HG02571 (cell line): ENCODE results near the gene IFT52.
A peak's percentile ranks its signal among the peaks of the same experiment; 100 is the strongest.

Source experiments
- ATAC-seq: cut with Tn5 transposase; IDR thresholded peaks from one replicate; pipeline ENCODE4 v1.9.1; 2021; ENCODE audit warnings: mild to moderate bottlenecking, moderate library complexity; ENCODE audit not compliant: unreplicated experiment

The IFT52 gene, protein sequence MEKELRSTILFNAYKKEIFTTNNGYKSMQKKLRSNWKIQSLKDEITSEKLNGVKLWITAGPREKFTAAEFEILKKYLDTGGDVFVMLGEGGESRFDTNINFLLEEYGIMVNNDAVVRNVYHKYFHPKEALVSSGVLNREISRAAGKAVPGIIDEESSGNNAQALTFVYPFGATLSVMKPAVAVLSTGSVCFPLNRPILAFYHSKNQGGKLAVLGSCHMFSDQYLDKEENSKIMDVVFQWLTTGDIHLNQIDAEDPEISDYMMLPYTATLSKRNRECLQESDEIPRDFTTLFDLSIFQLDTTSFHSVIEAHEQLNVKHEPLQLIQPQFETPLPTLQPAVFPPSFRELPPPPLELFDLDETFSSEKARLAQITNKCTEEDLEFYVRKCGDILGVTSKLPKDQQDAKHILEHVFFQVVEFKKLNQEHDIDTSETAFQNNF

DNA sequence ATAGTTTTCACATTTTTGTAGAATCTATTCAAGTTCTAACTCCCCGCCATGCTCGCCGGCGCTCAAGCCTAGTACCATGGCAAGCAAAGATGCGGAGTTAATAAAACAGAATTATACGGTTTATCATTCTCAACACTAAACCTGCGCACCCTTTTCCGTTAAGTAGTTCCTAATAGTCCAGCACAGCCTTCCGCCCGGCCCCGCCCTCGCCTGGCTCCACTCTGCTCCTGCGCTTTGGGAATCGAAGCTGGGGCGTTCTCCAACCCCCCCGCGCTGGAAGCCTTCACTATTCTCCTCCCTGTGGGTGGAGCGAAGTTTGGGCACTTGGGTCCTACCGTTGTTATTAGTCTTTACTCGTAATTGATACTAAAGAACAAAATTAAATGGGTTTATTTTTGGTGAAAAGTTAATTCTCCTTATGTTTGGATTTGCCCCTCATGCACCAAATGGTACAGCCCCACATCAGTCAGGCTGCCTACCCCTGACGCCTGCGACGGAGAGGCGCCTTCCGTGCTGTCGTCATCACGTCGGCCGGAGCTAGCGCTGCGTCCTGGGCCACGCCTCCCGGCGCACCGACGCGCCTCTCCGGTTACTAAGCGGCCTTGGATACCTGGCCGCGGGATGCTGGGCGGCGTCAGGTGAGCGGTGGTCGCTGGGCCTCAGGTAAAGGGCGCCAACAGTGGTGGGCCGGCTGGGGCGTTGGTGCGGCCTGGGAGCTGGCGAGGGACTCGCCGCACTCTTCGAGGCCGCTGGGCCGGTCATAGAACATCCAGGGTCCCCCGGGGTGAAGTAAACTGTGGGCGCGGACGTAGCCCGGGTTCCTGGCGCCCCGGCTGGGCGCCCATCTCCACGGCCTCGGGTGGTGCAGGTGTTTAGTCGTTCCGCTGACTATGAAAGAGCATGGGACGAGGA lies at the start of gene IFT52:
TSS of gene IFT52 (plus strand) at position 546 of the 912 bp plus-strand sequence. CDS start 3,762 bp downstream, outside the sequence.
- ATAC-seq, result peak; percentile 97

DNA sequence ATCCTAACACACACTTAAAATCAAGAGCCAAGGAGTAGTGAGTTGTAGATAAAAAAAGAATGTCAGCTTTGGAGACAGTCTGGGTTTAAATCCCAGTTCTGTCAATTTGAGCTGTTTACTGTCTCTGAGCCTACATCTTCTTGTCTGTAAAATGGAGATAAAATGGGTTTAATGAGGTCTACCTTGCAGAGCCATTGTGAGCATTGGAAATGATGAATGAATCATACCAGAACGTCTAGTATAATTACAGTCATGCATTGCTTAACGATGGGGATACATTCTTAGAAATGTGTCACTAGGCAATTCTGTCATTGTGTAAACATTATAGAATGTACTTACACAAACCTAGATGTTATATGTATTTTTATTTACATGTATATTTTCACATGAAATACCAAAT lies 49.5 kb upstream of the IFT52 start:
- no peak for ATAC-seq

DNA sequence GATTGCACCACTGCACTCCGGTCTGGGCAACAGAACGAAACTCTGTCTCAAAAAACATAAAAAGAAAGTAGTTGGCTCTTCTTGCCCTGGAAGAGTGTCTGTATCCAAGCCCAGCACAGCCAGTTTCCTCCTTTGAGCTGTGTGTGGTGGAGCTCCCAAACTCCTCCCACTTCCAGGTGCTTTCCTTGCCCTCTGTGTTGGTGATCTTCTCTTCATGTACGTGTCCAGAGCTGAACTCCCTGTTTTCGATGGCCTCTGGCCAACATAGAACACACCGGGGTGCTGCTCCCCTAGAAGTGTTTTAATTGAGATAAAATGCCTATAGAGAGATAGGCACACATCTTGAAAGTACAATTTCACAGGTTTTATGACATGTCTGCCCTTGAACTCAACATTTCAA lies 48.6 kb upstream of the IFT52 start:
- ATAC-seq, result no peak

DNA sequence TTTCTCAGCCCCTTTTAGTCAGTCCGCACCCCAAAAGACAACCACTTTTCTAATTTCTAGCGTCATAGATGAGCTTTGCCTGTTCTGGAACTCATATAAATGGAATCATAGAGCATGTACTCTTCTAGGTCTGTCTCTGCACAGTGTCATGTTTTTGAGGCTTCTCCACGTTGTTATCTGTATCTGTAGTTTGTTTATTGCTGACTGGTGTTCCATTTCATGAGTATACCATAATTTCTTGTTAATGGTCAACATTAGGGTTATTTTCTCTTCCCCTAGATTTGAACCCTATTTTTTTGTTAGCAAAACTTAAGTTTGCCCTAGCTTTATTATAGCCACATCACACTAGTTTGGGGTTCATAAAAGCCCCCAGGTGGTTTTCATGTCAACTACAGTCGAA lies 48.1 kb upstream of the IFT52 start:
- ATAC-seq, result no peak

DNA sequence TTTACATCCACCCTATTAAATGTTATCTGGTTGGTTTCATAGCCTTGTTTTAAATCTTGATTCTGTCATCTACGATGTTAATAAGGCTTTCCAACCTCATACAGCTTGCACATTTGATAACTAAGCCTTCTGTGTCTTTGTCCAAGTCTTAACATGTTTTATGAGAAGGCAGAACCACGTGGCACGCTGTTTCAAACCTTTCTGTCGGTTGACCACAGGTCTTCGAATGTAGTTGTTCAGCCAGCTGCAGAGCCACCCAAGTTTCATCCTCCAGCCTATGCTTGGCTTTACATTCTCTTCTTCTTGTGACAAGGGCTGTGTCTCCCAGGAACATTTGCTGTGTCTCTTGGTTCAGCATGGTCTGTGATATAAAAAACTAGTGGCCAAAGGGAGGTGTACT lies 47.6 kb upstream of the IFT52 start:
- no peak for ATAC-seq

DNA sequence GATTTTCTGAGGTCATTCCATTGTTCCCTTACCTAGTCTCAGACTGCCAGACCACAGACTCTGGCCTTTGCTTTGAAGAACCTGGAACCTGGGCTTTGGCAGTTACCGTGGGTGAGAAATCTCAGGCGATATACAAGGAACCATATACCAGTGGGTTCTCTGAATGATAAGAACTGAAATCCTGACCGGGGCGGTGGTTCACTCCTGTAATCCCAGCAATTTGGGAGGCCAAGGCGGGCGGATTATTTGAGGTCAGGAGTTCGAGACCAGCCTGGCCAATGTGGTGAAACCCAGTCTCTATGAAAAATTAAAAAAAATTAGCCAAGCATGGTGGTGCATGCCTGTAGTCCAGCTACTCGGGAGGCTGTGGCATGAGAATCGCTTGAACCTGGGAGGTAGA lies 46.2 kb upstream of the IFT52 start:
- ATAC-seq, result no peak

DNA sequence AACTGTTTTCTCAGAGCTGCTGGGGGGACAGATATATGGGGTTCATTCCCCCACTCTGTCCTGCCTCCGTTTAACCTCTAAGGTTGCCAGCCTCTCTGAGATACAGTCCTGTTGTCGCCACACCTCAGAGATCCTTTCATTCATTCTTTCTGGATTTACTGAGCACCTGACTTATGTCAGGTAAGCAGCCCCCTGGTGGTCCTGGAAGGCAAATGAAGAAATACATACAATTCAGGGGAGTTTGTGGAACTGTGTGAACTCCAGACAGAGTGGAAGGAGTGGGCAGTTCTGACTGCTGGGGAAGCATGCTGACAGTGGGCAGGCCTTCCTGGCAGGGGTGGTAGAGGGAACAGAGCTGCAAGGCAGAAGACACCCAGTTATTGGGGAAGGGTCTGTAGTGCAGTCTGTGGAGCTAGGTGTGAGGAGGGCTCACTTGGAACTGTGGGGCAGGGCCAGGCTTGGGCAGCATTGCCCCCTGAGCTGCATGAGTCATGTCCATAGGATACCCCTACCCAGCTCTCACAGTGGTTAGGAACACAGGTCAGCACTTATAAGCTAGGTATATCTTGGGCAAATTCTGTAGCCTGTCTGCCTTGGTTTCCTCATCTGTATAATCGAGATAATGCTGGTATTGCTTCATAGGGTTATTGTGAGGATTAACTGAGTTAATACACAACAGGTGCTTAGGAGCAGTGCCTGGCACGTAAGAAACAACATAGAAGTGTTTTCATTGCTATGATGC lies 44.7 kb upstream of the IFT52 start:
- ATAC-seq, result no peak

DNA sequence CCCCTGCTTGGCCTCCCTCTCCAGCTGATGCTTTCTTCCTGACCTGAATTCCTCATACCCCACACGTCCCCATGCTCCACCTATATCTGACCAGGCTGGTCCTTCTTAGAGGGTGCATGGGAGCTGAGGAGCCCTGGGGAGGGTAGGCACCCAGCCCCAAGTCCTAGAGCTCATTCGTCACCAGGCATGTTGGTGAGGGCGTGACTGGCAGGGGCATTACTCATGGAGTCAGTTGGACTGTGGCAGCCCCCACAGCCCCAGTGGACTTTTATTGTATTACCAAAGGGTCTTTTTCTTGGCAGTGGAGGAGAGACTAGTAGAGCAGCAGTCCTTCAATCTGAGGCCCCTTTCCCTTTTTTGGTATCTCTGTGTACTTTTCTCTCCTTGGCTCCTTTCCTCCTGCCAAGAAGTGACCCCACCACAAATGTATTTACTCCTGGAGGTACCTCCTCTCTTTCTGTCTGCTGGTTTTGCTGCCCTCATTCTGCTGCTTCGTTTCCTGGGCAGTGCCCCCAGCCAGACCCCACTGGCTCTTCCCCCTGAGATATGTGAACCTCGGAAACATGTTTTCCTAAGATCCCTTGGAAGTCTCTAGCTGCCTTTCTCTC lies 42.4 kb upstream of the IFT52 start:
- no peak for ATAC-seq

DNA sequence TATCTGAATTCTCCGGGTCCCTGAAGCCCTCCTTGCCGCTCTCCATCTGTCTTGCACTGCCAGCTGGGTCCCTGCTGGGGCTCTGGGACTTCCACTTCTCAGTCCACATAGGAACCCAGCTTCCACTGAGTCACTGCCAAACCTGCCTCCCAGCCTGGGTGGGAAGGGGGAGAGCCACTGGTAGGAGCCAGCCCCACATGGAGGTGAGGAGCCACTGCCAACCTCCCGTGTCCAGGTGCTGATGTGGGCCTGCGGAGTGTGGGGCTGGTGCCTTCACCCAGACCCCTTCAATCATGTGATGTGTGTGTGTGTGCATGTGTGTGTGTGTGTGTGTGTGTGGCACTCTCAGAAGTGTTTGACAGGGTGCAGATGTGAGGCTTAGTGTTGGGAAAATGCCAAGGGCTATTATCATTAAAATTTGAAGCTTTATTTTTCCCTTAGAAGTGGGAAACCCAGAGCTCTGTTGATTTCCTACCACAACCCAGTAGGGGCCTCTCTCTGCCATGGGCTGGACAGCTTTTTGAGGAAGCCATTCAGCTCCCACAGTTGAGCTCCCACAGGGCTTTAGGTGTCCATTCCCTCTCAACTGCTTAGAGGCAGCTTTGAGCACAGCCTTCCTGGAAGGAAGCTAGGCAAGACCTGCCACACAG lies 41.2 kb upstream of the IFT52 start:
- no peak for ATAC-seq

DNA sequence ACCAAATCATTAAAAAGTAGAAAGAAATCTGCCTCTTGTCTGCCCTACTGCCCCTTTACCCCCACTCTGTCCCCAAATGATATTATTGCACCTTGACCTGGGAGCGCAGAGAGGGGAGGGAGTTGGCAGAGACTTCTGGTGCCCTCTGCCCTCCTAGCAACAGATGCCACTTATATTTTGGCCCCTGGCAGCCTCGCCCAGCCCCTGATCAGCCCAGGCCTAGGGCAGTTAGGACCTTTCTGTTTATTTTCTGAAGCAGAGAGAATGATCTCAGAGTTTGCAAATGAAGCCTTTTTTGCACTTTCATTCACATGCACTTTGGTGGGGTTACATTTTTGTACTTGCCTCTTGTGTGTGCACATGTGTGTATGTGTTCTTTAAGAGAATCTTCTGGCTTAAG lies 40.3 kb upstream of the IFT52 start:
- no peak for ATAC-seq

DNA sequence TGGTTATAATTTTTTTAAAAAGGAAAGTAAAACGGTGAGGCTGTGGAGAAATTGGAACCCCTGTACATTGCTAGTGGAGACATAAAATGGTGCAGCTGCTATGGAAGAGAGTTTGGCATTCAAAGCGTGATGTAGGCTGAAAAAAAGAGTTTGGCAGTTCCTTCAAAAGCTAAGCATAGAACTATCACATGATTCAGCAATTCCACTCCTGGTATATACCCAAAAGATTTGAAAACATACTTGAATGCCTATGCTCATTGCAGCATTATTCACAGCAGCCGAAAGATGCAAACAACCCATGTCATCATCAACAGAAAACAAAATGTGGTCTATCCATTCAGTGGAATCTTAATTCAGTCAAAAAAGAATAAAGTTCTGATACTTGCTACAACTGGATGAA lies 36.4 kb upstream of the IFT52 start:
- ATAC-seq, result no peak

DNA sequence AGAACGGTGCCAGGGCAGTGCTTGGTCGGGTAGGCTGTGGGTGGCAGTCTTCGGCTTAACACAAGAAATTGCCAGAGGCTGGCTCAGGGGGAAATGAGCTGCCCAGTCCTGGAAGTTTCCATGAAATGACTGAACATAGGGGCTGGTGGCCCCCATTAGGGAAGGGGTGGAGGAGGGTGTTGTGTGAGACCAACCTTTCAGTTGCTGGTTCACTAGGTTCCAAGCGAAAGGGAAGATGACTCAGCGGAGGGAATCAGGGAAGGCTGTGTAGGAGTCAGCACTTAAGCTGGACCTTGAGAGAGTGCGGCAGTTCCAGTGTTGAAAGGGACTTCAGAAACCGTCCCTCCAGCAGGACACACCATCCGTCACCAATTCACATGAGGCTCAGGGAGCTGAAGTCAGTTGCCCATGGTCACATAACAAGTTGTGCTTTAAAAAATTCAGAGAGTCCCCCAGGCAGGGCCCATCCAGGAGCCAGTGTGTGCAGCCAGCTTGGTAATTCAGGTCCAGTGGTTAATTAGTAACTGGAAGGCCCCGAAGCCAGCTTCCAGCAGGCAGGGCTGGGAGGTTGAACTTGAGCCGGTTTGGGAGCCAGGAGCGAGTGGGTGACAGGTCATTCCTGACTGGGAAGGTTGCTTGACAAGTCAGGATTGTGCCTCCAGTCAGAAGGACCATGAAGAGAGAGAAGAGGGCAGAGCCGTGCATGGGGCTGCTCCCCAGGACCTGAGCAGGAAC lies 32.2 kb upstream of the IFT52 start, which contains the start of gene SGK2:
TSS of gene SGK2 (plus strand) at position 616 of the 735 bp plus-strand sequence. CDS start 7,469 bp downstream, outside the sequence.
- no peak for ATAC-seq

DNA sequence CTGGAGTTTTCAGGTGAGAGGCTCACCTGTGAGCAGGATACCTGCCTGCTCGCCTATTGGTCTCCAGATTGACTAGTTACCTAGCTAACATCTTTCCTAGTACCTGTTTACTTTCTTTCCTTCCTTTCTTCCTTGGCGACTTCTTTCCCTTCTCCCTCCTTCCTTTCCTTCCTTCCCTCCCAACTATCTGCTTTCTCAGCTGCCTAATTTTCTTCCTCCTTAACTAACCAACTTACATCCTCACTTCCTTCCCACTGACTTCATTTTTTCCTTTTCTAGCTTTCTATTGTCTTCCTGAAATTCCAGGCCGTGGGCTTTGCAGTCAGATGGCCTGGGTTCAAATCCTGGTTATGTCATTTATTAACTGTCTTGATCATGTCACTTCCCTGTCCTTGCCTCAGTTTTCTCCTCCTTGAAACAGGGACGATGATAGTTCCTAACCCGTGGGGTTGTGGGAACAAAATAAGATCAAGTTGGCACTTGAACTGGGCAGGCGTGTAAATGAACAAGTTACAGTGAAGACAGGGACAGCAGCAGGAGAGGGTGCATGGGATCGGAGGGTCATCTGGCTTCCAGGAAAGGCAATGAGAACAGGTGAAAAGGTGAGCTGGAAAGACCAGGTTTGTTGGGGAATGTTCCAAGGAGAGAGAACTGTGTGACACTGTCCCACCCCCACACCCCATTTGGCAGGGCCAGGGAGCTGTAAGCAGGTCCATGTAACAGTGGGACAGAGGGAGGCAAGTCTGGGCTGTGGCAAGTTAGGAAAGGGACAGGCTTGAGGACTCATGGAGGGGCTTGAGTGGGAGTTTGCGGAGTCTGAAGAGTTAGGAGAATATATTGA lies 31.4 kb upstream of the IFT52 start:
- ATAC-seq, result no peak

DNA sequence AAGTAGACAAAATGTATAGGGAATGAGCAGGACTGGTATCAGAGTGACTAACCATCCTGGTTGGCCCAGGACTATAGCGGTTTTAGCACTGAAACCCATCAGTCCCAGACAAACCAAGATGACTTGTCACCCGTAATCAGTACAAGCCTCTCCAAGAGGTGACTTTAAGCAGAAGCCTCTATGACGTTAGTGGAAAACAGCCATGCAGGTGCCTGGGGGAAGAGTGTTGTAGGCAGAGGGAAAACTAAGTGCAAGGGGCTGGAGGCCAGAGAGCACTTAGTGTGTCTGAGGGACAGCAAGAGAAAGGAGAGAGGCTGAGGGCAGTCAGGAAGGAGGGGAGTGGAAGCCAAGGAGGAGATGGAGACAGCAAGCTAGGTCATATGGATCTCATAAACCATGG lies 29.8 kb upstream of the IFT52 start:
- ATAC-seq, result no peak

DNA sequence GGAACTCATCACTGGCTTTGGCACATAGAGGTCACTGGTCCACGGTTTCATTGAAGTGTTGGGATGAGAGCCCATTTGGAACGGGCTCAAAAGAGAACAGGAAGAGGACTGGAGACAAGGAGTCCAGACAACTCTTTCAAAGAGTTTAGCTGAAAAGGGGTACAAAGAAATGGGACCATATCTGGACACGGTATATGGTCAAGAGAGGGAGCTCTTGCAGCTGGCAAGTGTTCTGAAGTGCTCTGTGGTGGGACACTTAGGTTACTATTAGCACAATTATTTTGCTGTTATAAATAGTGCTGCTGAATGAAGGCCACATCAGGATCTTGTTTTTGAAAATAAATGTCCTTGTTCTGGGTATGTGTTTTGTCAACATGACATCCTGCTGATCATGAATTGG lies 27.3 kb upstream of the IFT52 start:
- no peak for ATAC-seq

DNA sequence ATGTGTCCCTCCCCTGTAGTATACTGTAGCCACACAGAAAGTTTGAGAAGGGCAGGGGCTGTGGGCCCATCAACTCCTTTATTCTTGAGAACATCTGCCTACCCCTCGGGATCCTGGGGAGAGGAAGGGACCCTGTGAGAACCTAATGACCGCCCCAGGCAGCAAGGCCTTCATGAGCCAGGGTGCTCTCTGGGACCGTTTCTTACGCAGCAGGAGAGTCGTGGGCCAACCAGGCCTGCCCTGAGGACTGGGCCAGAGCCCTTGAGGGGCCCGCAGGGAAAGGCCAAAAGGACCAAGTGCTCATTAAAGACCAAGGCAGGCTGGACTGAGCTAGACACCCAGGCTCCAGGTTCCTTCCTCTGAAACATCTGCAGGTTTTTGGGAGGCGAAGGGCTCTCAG lies 26.7 kb upstream of the IFT52 start:
- ATAC-seq, result no peak

DNA sequence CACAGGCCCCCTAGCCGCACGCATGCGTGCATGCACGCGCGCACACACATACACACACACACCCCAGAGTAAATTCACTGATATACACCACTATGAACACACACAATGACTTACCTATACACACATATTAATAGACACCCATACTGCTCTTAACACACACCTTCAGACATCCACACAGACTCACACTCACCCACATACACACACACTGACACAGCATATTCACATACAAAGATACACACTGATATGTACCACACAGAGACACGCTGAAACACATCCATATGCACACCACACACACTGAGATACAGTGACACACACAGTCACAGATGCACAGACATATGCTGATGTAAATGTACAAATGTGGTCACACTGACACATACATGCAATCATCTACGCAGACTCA lies 26.3 kb upstream of the IFT52 start:
- ATAC-seq, result no peak

DNA sequence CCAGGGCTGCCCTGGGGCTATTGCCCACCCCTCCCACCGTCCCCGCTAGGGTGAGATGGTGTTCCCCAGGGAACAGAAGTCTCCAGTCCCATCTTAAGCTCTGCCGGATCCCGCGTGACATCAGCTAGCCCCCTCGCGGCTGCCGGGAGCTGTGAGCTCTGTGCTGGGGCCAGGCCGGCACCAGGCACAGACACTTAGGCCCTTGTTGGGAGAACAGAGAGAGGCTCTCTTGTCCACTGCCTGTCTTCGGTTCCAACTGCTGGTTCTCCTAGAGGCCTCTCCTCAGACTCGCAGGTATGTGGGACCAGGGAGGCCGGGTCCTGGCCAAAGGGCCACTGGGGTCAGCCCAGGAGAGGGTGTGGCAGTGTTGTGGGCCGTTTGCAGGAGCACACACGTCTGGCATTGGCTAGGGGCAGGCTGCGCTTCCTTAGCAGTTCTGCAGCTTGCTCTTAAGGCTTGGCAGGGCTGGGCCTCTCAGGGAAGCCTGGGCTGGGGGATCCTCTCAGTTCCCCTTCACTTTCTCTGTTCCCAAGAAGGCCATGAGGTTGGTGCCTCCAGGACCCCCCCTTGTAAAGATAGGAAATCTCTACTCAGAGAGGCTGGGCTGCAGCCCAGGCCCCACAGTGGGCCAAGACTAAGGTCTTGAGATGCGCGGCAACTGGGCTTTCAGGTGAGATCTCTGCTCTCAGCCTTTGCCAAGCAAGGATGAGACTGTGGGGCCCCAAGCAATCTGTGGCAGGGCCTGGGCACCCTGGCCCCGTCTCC lies 25.6 kb upstream of the IFT52 start:
- ATAC-seq, result no peak
